GM04504 (cell line): Measurements from ENCODE around the gene SLC47A1.
"Not testable (repeated sequence)": the region's sequence is repeated elsewhere in the genome, so short reads cannot be mapped to it uniquely, and the experiment has no call there.

Experiments used
- DNase-seq: peaks from one replicate; pipeline ENCODE4 v3.0.0-alpha.2; 2012; ENCODE audit warnings: low read depth

Gene SLC47A1

GRCh38 chr17:19533718-19534561, at the start of gene SLC47A1:
TSS of gene SLC47A1 (plus strand) at chr17:19533854. CDS start at chr17:19533940, 86 bp downstream.
- DNase-seq, result no peak

GRCh38 chr17:19485800-19486340, 47.8 kb upstream of the SLC47A1 start:
- DNase-seq, result no peak

DNA sequence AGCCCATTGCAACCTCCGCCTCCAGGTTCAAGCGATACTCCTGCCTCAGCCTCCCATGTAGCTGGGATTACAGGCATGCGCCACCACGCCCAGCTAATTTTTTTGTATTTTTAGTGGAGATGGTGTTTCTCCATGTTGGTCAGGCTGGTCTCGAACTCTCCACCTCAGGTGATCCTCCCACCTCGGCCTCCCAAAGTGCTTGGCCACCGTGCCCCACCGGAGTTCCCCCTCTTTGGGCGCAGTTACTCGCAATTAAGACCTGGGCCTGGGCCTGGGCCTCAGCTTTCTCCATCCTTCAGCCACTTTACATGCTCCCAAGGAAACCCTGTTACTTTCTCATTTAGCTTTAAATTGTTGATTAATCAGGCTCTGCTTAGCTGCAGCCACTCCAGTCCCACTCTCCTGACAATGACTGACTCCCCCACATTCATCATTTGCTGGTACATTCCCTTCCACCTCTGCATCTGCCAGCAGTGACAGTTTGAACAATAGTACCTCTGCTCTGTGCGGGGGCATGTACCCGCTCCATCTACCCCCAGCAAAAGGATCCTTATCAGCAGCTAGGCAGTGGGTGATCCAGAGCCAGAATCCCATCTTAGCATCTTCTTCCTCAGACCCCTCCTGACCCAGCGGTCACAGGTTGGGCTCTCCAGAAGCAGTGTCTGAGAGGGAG, 47.2 kb upstream of the SLC47A1 start:
- no peak for DNase-seq

GRCh38 chr17:19487024-19487600, 46.5 kb upstream of the SLC47A1 start:
- no peak for DNase-seq

DNA sequence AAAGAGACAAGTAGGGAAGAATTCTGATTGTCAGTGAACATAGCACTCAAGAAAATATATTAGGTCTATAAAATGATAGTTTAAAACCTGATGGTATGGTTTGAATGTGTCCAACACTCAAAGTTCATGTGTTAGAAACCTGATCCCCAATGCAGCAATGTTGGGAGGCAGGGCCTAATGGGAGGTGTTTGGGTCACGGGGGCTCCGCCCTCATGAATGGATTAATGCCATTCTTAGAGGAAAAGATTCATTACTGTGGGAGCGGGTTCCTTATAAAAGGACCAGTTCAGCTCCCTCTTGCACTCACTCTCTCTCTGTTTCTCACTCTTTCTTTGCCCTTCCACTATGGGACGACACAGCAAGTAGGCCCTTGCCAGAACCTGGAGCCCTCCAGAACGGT, 41.5 kb upstream of the SLC47A1 start:
- no peak for DNase-seq

DNA sequence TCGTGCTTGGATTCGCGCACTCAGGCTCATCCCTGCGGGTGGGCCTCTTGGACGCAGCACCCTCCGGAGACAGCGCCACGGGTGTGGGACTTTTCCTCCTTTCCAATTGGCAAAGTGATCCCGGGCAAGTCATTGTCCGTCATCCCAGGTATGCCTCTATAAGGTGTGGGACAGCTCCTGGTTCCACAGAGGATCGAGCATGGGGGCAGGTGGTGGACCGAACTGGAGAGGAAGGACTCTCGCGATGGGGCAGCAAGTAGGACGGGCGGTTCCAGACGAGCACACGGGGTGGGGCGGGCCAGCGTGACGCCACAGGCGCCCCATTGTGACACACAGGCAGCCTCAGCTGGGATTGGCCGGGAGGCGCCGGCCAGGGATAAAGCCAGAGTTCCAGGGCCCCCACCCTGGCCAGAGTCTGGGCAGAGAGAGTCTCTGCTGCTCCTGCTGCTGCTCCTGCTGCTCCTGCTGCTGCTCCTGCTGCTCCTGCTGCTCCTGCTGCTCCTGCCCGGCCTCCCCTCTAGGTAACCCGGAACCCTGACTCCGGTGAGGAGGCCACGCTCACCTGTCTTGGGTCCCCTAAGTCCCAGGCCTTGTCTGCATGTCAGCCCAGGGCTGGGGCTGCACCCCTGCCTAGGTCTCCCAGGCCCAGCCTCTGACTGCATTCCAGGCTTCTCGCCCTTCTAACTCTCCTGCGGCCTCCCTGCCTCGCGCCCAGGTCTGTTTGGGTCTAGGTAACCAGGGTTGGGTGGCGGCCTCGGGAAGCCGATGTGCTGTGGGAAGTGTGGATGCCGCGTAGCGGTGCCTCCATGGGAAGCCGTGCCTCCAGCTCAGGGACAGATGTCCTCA, 38.5 kb upstream of the SLC47A1 start:
- no peak for DNase-seq

DNA sequence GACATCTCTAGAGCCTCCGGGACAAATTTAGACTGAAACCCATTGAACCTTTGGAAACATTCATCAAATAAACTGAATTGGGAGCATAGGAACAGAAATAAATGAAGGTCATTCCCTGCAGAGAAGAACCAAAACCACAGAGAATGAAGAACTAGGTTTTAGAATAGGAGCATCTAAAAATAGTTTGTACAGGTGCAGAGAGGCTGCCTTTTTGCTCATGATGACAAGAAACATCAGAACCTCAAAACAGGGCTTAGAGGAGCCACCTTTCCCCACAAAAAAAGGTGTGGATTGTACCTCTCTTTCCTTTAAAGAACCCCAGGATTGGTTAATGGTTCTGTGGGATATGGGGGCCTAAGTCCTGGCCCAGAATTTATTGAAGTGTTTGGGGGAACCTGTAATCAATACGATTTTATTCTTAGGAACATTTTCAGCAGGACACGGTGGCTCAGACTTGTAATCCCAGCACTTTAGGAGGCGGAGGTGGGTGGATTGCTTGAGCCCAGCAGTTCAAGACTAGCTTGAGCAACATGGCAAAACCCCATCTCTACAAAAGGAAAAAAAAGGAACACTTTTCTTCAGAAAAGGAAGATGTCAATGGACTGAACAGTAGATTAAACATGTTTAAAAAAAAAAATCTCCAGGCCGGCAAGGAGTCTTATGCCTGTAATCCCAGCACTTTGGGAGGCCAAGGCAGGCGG, 37.7 kb upstream of the SLC47A1 start:
- no peak for DNase-seq

GRCh38 chr17:19497624-19498023, 36.0 kb upstream of the SLC47A1 start:
- no peak for DNase-seq

DNA sequence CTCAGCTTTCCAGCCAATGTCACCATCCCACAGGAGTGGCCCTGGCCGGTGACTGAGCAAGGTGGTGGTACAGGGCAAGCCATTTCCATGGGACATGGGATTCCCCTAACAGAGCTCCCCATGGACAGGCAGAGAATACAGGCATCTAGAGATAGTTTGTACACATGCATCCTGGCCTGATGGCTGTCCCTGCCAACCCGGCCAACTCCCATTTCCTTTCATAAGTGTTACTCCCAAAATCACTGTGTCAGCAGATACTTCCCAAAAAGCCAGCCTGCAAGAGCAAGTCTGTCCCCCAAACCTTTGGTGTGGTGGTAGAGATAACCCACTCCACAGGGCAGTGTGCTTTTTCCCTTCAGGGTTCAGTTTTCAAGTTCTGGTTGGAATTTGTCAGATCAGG, 32.4 kb upstream of the SLC47A1 start:
- no peak for DNase-seq

DNA sequence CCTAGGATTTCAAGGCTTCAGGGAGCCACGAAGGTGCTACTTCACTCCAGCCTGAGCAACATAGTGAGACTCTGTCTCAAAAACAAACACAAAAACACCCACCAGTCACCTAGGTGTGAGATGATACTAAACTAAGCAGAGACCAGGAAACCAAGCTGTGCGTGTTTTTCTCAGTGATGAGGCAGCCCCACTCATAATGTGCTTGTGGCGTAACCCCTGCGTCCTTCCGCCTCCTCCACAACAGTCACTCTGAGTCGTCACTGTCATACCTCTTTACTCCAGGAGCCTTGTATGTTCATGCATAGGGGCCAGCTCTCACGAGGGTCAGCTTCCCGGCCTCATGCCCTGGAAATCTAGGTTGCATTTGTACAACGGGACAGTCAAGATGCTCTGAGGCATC, 31.1 kb upstream of the SLC47A1 start:
- DNase-seq, result no peak

- not testable (repeated sequence) for DNase-seq
Measured at GRCh38 chr17:19505561-19505960, 28.1 kb upstream of the SLC47A1 start.

- peak; percentile 84 for DNase-seq
Measured at GRCh38 chr17:19507775-19508576, 25.7 kb upstream of the SLC47A1 start.

DNA sequence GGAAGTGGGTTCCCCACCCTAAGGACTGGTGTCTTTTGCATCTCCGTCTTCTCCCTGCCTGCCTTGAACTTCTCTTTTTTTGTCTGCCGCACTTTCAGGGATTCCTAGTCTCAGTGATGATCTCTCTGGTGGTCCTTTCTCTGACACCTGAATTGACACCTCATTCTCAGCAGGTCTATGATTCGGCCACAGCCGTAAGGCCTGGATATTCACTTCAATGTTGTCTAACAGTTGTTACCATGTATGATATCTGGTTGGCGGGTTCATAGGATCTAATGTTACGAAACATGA, 25.1 kb upstream of the SLC47A1 start:
- DNase-seq, result no peak

DNA sequence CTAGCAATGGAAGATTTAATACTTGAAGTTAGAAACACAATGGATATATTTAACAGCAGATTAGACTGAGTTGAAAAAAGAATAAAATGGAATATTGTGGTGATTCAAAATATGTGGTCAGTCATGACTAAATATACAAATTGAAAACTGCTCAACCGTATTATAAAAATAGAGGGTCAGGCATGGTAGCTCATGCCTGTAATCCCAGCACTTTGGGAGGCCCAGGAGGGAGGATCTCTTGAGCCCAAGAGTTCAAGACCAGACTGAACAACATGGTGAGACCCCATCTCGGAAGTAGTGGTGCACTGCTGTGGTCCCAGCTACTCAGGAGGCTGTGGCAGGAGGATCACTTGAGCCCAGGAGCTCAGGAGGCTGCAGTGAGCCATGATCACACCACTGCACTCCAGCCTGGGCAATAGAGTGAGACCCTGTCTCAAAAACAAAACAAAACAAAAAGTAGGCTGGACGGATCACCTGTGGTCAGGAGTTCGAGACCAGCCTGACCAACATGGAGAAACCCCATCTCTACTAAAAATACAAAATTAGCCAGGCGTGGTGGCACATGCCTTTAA, 24.3 kb upstream of the SLC47A1 start:
- not testable (repeated sequence) for DNase-seq

GRCh38 chr17:19510903-19511302, 22.8 kb upstream of the SLC47A1 start:
- no peak for DNase-seq

DNA sequence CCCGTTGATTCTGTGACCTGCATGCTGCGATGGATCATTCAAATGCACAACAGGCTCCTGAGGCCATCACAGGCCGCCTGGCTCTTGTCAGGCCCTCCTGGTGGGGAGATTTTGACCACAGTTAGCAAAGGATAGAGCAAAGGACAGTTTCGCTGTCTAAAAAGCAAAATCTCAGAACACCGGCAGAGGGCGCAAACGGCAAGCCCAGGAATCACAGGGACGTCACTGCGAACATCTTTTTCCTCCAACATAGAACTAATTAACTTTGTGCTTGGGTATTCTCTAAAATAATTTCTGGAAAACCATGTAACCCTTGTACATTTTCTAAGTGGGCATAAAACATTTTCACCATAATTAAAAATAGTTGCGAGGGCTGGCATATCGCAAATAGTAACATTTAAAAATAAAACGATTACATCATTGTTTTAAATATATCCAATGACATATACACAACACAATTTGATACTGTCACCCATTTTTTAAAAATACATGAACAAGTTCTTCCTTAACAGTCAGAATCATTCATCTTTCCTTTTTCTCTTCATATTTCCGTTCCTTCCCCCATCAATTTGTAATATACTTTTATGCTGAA, 19.7 kb upstream of the SLC47A1 start:
- DNase-seq, result peak; percentile 38

- DNase-seq, result no peak
Measured at GRCh38 chr17:19517699-19518098, 16.0 kb upstream of the SLC47A1 start.

DNA sequence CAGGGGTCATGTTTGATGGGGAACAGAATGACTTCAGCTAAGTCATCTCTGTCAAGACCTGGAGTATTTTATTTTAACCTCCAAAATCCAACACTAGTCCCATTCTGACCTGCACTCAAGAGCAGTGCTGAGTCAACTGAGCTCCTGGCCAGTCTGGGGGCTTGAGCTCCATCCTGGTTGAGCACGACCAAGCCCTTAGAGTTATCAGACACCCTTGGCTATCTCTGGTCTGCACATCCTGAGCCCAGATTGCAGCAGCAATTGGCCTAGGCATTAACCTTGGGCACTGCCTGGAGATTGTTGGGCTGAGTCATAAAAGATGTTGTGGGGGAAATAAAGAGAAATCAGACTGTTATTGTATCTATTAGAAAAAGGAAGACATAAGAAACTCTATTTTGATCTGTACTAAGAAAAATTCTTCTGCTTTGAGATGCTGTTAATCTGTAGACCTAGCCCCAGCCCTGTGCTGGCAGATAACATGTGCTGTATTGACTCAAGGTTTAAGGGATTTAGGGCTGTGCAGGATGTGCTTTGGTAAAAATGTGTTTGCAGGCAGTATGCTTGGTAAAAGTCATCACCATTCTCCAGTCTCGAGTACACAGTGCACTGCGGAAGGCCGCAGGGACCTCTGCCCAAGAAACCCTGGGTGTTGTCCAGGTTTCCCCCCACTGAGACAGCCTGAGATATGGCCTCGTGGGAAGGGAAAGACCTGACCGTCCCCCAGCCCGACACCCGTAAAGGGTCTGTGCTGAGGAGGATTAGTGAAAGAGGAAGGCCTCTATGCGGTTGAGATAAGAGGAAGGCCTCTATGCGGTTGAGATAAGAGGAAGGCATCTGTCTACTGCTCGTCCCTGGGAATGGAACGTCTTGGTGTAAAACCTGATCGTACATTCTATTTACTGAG, 14.0 kb upstream of the SLC47A1 start:
- DNase-seq, result not testable (repeated sequence)

GRCh38 chr17:19520641-19521040, 13.0 kb upstream of the SLC47A1 start:
- DNase-seq, result no peak
